DMS153 treated with DMSO at 0.1 percent for 48 hours (cell line): Measurements from ENCODE around the gene SPG7.

Source experiments
- DNase-seq: peaks from one replicate; lab custom pipeline; 2025; ENCODE audit not compliant: unreplicated experiment; lab: John Stamatoyannopoulos, UW

Gene SPG7

GRCh38 chr16:89545044-89545830 is 37.0 kb downstream of the SPG7 start:
- DNase-seq = no peak

- DNase-seq = no peak
Observed at GRCh38 chr16:89545831-89546574, 37.8 kb downstream of the SPG7 start.

- no peak for DNase-seq
Observed at GRCh38 chr16:89546781-89547180, 38.6 kb downstream of the SPG7 start.

- DNase-seq = no peak
Observed at GRCh38 chr16:89547291-89547690, 39.1 kb downstream of the SPG7 start.

- no peak for DNase-seq
Observed at GRCh38 chr16:89547860-89548259, 39.7 kb downstream of the SPG7 start.

GRCh38 chr16:89548344-89549006 is 40.3 kb downstream of the SPG7 start:
- no peak for DNase-seq

- no peak for DNase-seq
Observed at GRCh38 chr16:89549007-89549700, 41.0 kb downstream of the SPG7 start.

- no peak for DNase-seq
Observed at GRCh38 chr16:89550421-89551007, 42.3 kb downstream of the SPG7 start.

GRCh38 chr16:89552329-89552728 is 44.1 kb downstream of the SPG7 start:
- no peak for DNase-seq

- DNase-seq = no peak
Observed at GRCh38 chr16:89552913-89553312, 44.7 kb downstream of the SPG7 start.

- no peak for DNase-seq
Observed at GRCh38 chr16:89553733-89554132, 45.5 kb downstream of the SPG7 start.

- no peak for DNase-seq
Observed at GRCh38 chr16:89554343-89554742, 46.1 kb downstream of the SPG7 start.

GRCh38 chr16:89555265-89555664 is 47.1 kb downstream of the SPG7 start:
- DNase-seq = no peak

GRCh38 chr16:89555780-89556179 is 47.6 kb downstream of the SPG7 start:
- DNase-seq = no peak

GRCh38 chr16:89556750-89557689 is 48.8 kb downstream of the SPG7 start:
- peak; percentile 8 for DNase-seq

- no peak for DNase-seq
Observed at GRCh38 chr16:89557690-89558490, 49.7 kb downstream of the SPG7 start.

- DNase-seq = peak; percentile 81
Observed at GRCh38 chr16:89560378-89561141, 52.4 kb downstream of the SPG7 start, which contains the start of gene RPL13. RPL13 (plus strand) TSS chr16:89560682; CDS start chr16:89560960, 278 bp downstream.
